Endothelial cell (in vitro differentiated cells): ENCODE data around the gene IQUB. TPM values are rescaled to one million over a fixed set of nuclear protein-coding genes. Genes with fewer than 3 reads are reported as not detected.
A peak's percentile ranks its signal among the peaks of the same experiment; 100 is the strongest.
"Not testable (repeated sequence)": the region's sequence is repeated elsewhere in the genome, so short reads cannot be mapped to it uniquely, and the experiment has no call there.

Experiments
- DNase-seq: peaks from one replicate; pipeline ENCODE4 v3.0.0; 2021; ENCODE audit warnings: low spot score
- H3K27ac Mint-ChIP-seq: one replicate; pipeline ENCODE4 v1.8.0; 2021; ENCODE audit warnings: mixed read lengths, inconsistent platforms; ENCODE audit not compliant: unreplicated experiment
- H3K27me3 Mint-ChIP-seq: one replicate; pipeline ENCODE4 v1.8.0; 2021; ENCODE audit warnings: mild to moderate bottlenecking, moderate library complexity, mixed read lengths, inconsistent platforms; ENCODE audit not compliant: unreplicated experiment
- H3K36me3 Mint-ChIP-seq: one replicate; pipeline ENCODE4 v1.8.0; 2021; ENCODE audit warnings: mild to moderate bottlenecking, low read depth, mixed read lengths, inconsistent platforms; ENCODE audit not compliant: unreplicated experiment
- H3K4me1 Mint-ChIP-seq: one replicate; pipeline ENCODE4 v1.8.0; 2021; ENCODE audit warnings: mild to moderate bottlenecking, mixed read lengths, inconsistent platforms; ENCODE audit not compliant: unreplicated experiment
- H3K4me3 Mint-ChIP-seq: one replicate; pipeline ENCODE4 v1.8.0; 2021; ENCODE audit warnings: mild to moderate bottlenecking, mixed read lengths, inconsistent platforms; ENCODE audit not compliant: unreplicated experiment
- H3K9me3 Mint-ChIP-seq: one replicate; pipeline ENCODE4 v1.8.0; 2021; ENCODE audit warnings: mixed read lengths, inconsistent platforms; ENCODE audit not compliant: unreplicated experiment
- total RNA-seq: library from RNA; stranded (reverse); fragmentation: NEBNext Ultra II Directional; extraction: Animal tissue kit (Norgen Biotek cat#: 25700); gene quantifications from one replicate; pipeline ENCODE4 v1.2.1, GENCODE V29; 2021; ENCODE audit not compliant: unreplicated experiment
- TF ChIP-seq, protein P1 (sequence below): fragments of 200-600 bp; sonication (generic); IDR thresholded peaks from one replicate; pipeline ENCODE4 v1.5.0; 2021; ENCODE audit warnings: antibody characterized with exemption; ENCODE audit not compliant: unreplicated experiment

The IQUB gene
- total RNA-seq, 1 donor from 2014 or later: 0.49 TPM

DNA sequence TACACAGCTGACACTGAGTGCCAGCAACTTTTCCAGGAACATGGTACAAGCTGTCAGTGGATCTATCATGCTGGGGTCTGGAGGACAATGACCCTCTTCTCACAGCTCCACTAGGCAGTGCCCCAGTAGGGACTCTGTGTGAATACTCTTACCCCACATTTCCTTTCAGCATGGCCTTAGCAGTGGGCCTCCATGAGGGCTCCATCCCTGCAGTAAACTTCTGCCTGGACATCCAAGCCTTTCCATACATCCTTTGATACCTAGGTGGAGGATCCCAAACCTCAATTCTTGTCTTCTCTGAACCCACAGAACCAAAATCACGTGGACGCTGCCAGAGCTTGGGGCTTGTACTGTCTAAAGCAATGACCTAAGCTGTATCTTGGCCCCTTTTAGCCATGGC is 116.8 kb downstream of the IQUB start:
- TF ChIP-seq, protein P1, sequence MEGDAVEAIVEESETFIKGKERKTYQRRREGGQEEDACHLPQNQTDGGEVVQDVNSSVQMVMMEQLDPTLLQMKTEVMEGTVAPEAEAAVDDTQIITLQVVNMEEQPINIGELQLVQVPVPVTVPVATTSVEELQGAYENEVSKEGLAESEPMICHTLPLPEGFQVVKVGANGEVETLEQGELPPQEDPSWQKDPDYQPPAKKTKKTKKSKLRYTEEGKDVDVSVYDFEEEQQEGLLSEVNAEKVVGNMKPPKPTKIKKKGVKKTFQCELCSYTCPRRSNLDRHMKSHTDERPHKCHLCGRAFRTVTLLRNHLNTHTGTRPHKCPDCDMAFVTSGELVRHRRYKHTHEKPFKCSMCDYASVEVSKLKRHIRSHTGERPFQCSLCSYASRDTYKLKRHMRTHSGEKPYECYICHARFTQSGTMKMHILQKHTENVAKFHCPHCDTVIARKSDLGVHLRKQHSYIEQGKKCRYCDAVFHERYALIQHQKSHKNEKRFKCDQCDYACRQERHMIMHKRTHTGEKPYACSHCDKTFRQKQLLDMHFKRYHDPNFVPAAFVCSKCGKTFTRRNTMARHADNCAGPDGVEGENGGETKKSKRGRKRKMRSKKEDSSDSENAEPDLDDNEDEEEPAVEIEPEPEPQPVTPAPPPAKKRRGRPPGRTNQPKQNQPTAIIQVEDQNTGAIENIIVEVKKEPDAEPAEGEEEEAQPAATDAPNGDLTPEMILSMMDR: no peak
- no peak for DNase-seq
- Mint-ChIP-seq H3K27ac (no peak overlapping the region), H3K36me3 (peaks cover 6% of the 10 kb centered on the region), H3K4me3 (peak overlapping the region; percentile 14), H3K27me3 (no peaks in the 10 kb centered on the region), H3K9me3 (peaks cover 11% of the 10 kb centered on the region), H3K4me1 (no peaks in the 10 kb centered on the region)

DNA sequence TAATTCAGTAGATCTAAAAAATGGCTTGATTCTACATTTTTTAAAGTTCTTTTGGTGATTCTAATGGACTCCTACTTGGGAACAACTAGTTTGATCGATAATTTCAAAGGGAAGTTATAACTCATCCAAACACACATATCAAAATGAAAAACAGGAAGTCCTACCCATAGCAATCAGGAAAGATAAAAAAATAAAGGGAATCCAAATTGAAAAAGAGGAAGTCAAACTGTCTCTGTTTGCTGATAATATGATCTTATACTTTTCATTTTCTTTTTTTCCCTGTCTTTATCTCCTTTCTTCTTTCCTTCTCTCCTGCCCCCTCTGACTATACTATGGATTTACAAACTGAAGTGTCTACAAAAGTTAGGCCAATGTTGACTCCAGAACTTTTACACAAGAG is 118.8 kb downstream of the IQUB start:
- H3K9me3 Mint-ChIP-seq: peaks cover 11% of the 10 kb centered on the region

DNA sequence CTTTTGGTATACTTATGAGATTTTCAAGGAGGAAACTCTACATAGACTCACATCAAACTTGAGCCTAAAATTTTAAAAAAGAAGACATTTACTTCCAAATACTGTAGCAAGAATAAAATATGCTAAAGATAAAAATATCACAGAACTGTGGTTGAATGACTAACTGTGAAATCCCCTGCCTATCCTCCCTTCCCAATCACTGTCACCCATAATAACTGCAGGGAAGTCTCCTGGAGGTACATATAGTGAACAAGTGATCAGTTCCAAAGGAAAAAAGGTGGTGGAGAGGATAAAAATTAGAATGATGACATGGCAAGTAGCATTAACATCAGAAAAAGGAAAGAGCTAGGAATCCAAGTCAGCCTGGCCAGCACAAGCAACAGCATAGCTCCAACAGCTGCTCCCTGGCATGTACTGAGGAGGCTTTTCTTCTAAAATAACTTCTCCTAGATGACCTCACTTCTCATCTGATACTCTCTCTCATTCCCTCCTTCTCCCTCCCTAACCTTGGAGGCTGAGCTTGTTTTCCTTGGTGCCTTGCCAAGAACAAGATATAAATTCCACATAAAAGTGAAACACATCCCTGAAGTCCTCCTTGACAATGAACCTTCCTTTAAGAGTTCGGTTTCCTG is 124.0 kb downstream of the IQUB start:
- no peak for DNase-seq
- Mint-ChIP-seq H3K27ac (no peak overlapping the region), H3K36me3 (no peaks in the 10 kb centered on the region), H3K9me3 (no peaks in the 10 kb centered on the region), H3K4me1 (no peaks in the 10 kb centered on the region), H3K27me3 (no peaks in the 10 kb centered on the region), H3K4me3 (no peak overlapping the region)
- TF ChIP-seq, protein P1: no peak

More for the DNA sequence above, 118.8 kb downstream of the IQUB start:
- Mint-ChIP-seq H3K27ac (no peak overlapping the region), H3K4me1 (no peaks in the 10 kb centered on the region), H3K4me3 (no peak overlapping the region), H3K36me3 (peaks cover 6% of the 10 kb centered on the region), H3K27me3 (no peaks in the 10 kb centered on the region)
- TF ChIP-seq, protein P1: no peak
- DNase-seq: no peak

DNA sequence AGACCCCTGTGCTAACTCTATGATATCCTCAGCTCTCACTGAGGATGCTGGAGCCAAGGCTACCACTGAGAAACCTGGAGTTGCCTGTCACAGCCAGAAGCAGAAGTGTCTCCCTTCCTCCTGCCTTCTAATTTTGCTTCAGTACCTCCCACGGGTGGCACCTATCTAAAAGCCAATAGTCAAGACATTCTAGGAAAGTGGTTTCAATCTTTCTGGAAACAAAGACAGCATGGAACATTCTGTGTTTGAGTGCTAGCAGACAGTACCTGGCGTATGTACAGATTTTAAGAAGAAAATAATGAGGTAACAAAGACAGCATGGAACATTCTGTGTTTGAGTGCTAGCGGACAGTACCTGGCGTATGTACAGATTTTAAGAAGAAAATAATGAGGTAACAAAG is 126.4 kb downstream of the IQUB start:
- DNase-seq, H3K4me3 Mint-ChIP-seq, H3K27me3 Mint-ChIP-seq, H3K9me3 Mint-ChIP-seq, H3K36me3 Mint-ChIP-seq, H3K27ac Mint-ChIP-seq, H3K4me1 Mint-ChIP-seq: not testable (repeated sequence)

Other genes starting within 250 kb of the IQUB start
- gene NDUFA5, start 23.2 kb upstream of the IQUB start, total RNA-seq: 45.8 TPM
- not detected for gene ASB15, start 67.2 kb upstream of the IQUB start, total RNA-seq
- not detected for gene LMOD2, start 121.3 kb upstream of the IQUB start, total RNA-seq
- gene WASL, start 214.4 kb upstream of the IQUB start, total RNA-seq: 33.7 TPM